HUES6 (cell line): ENCODE measurements around the gene MUC20.

Experiments used
- H3K27ac ChIP-seq: 2 replicates; pipeline ENCODE4 v1.7.0; 2013; ENCODE audit warnings: low read depth, mild to moderate bottlenecking, low read length, inconsistent platforms
- H3K27me3 ChIP-seq: 2 replicates; pipeline ENCODE4 v1.6.1; 2013; ENCODE audit warnings: low read length; ENCODE audit not compliant: control insufficient read depth, insufficient read depth
- H3K36me3 ChIP-seq: 2 replicates; pipeline ENCODE4 v1.6.1; 2013; ENCODE audit warnings: low read length; ENCODE audit not compliant: control insufficient read depth, insufficient read depth
- H3K4me1 ChIP-seq: 2 replicates; pipeline ENCODE4 v1.6.1; 2013; ENCODE audit warnings: low read length; ENCODE audit not compliant: control insufficient read depth, insufficient read depth
- H3K4me3 ChIP-seq: 2 replicates; pipeline ENCODE4 v1.5.1; 2013; ENCODE audit warnings: low read depth, low read length
- H3K9ac ChIP-seq: one replicate; pipeline ENCODE4 v1.6.1; 2013; ENCODE audit warnings: mild to moderate bottlenecking, low read length
- H3K9me3 ChIP-seq: 2 replicates; pipeline ENCODE4 v1.6.1; 2013; ENCODE audit warnings: low read depth, low read length; ENCODE audit not compliant: control insufficient read depth, insufficient read depth

Gene MUC20

DNA sequence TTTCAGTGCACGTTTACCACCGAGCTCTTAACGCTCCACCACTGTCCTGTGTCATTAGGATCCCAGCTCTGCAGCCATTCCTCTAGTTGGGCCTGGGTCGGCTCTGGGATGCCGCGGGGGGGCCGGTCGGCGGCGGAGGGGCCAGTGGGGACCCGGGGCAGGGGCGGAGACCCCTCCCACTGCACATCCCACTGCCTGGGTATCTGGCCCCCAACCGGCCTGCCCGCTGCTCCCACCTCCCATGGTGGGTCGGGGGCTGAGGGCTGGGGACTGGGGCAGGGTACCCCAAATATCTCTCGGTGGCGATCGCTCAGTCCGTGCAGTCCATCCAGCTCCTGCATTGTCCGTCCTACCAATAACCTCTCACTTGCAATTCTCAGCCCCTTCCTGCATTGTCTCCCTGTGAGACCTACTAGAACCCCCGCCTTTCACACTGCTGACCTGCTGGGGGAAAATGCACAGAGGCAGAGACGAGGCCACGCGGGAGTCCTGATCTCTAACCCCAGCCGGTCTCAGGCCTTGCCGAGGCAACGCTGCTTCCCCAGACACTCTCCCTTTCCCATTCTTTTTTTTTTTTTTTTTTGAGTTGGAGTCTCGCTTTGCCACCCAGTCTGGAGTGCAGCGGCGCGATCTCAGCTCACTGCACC lies 24.0 kb upstream of the MUC20 start:
- peaks cover 18% of the 10 kb centered on the region for H3K36me3 ChIP-seq

GRCh38 chr3:195697582-195698324 lies 23.0 kb upstream of the MUC20 start:
- Histone ChIP-seq H3K27ac (peak overlapping the region; percentile 3; the same call in 1 of the 2 replicates), H3K36me3 (peaks cover 10% of the 10 kb centered on the region; the same call in 1 of the 2 replicates), H3K4me1 (peaks cover 21% of the 10 kb centered on the region), H3K9ac (peak overlapping the region; percentile 55), H3K9me3 (no peaks in the 10 kb centered on the region), H3K4me3 (peak overlapping the region; percentile 3; the same call in 1 of the 2 replicates), H3K27me3 (no peaks in the 10 kb centered on the region)

More for the DNA sequence above, 24.0 kb upstream of the MUC20 start:
- Histone ChIP-seq H3K9me3 (no peaks in the 10 kb centered on the region), H3K27ac (no peak overlapping the region), H3K4me3 (no peak overlapping the region), H3K9ac (no peak overlapping the region), H3K4me1 (peaks cover 21% of the 10 kb centered on the region), H3K27me3 (no peaks in the 10 kb centered on the region)

DNA sequence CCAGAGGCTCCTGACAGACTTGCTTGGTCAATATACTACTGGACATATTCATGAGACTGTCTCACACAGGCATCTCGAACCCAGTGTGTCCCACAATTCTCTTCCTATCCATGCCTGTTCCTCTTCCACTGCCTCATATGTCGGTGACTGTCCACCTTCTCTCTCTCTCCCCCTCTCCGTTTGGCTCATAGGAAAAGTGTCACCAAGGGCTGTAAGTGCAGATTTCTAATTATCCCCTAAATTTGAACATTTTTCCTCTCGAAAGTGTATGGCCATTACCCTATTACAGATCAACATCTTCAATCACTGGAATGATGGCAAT lies 22.5 kb upstream of the MUC20 start:
- Histone ChIP-seq H3K4me3 (peak overlapping the region; percentile 3; the same call in 1 of the 2 replicates), H3K9me3 (no peaks in the 10 kb centered on the region), H3K27ac (no peak overlapping the region; the same call in 1 of the 2 replicates), H3K27me3 (no peaks in the 10 kb centered on the region), H3K4me1 (peaks cover 21% of the 10 kb centered on the region), H3K9ac (peak overlapping the region; percentile 20), H3K36me3 (peaks cover 7% of the 10 kb centered on the region; the same call in 1 of the 2 replicates)

- Histone ChIP-seq H3K36me3 (peaks cover 6% of the 10 kb centered on the region; the same call in 1 of the 2 replicates), H3K9ac (peak overlapping the region; percentile 43), H3K4me1 (peaks cover 21% of the 10 kb centered on the region), H3K27me3 (no peaks in the 10 kb centered on the region), H3K27ac (no peak overlapping the region), H3K9me3 (no peaks in the 10 kb centered on the region), H3K4me3 (peak overlapping the region; percentile 3; the same call in 1 of the 2 replicates)
These were observed 22.0 kb upstream of the MUC20 start for GRCh38 chr3:195698647-195699387.

- H3K9me3 ChIP-seq = no peaks in the 10 kb centered on the region
- no peak overlapping the region for H3K4me3 ChIP-seq
- H3K36me3 ChIP-seq = peaks cover under 1% of the 10 kb centered on the region; the same call in 1 of the 2 replicates
- H3K27me3 ChIP-seq = no peaks in the 10 kb centered on the region
- peaks cover 21% of the 10 kb centered on the region for H3K4me1 ChIP-seq
- H3K27ac ChIP-seq = no peak overlapping the region
- no peak overlapping the region for H3K9ac ChIP-seq
These were observed 21.4 kb upstream of the MUC20 start for GRCh38 chr3:195699388-195699771.

DNA sequence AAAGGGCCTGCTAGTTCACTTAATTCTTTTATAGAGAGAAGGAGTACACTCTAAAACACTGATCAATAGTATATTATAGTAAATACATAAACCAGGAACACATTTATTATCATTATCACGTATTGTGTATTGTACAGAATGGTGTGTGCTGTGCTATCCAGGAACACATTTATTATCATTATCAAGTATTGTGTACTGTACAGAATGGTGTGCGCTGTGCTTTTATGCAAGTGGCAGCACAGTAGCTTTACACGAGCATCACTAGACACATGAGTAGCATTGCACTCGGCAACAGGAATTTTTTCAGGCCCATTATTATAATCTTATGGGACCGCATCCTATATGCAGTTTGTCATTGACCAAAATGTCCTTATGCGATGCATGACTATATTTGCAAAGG lies 20.9 kb upstream of the MUC20 start:
- Histone ChIP-seq H3K27ac (no peak overlapping the region), H3K9me3 (no peaks in the 10 kb centered on the region), H3K4me1 (peaks cover 21% of the 10 kb centered on the region), H3K36me3 (no peaks in the 10 kb centered on the region; the same call in 1 of the 2 replicates), H3K27me3 (no peaks in the 10 kb centered on the region), H3K9ac (no peak overlapping the region), H3K4me3 (no peak overlapping the region)

- H3K9me3 ChIP-seq = no peaks in the 10 kb centered on the region
These were observed 20.5 kb upstream of the MUC20 start for GRCh38 chr3:195700319-195700718.

GRCh38 chr3:195701042-195701915 lies 19.5 kb upstream of the MUC20 start:
- H3K4me1 ChIP-seq = peaks cover 31% of the 10 kb centered on the region
- H3K27ac ChIP-seq = no peak overlapping the region
- H3K9ac ChIP-seq = no peak overlapping the region
- no peak overlapping the region for H3K4me3 ChIP-seq
- H3K27me3 ChIP-seq = no peaks in the 10 kb centered on the region
- no peaks in the 10 kb centered on the region for H3K9me3 ChIP-seq
- no peaks in the 10 kb centered on the region for H3K36me3 ChIP-seq

More at GRCh38 chr3:195700319-195700718, 20.5 kb upstream of the MUC20 start:
- Histone ChIP-seq H3K4me1 (peaks cover 25% of the 10 kb centered on the region), H3K36me3 (no peaks in the 10 kb centered on the region), H3K27me3 (no peaks in the 10 kb centered on the region), H3K27ac (no peak overlapping the region), H3K9ac (no peak overlapping the region), H3K4me3 (no peak overlapping the region)

- H3K9me3 ChIP-seq = no peaks in the 10 kb centered on the region
- H3K27ac ChIP-seq = no peak overlapping the region
- H3K9ac ChIP-seq = no peak overlapping the region
- H3K4me3 ChIP-seq = no peak overlapping the region
- H3K36me3 ChIP-seq = no peaks in the 10 kb centered on the region
- H3K4me1 ChIP-seq = peaks cover 16% of the 10 kb centered on the region
- H3K27me3 ChIP-seq = peaks cover 7% of the 10 kb centered on the region; the same call in 1 of the 2 replicates
These were observed 17.0 kb upstream of the MUC20 start for GRCh38 chr3:195703776-195704175.

GRCh38 chr3:195704433-195704999 lies 16.3 kb upstream of the MUC20 start:
- H3K36me3 ChIP-seq = no peaks in the 10 kb centered on the region
- no peak overlapping the region for H3K27ac ChIP-seq
- peaks cover 7% of the 10 kb centered on the region; the same call in 1 of the 2 replicates for H3K27me3 ChIP-seq
- peaks cover 10% of the 10 kb centered on the region for H3K4me1 ChIP-seq
- no peak overlapping the region for H3K9ac ChIP-seq
- no peaks in the 10 kb centered on the region for H3K9me3 ChIP-seq
- H3K4me3 ChIP-seq = no peak overlapping the region
